ENCODE results near the gene OR5B12. TPM values are rescaled to one million over a fixed set of nuclear protein-coding genes. Genes with fewer than 3 reads are reported as not detected.

Gene OR5B12
- total and polyA plus RNA-seq, 2 of the 8 experiments (the other 6 are each of a cell fraction or from before 2014, with no cell fraction given): not detected

- peaks cover 0 to 2% of the 10 kb centered on the region in 2 experiments; a peak in 1 of 4 replicates for H3K9me3 ChIP-seq (ENCODE audit: insufficient read depth in 2 of 2, low read depth in 1 of 2, low read length in 1 of 2)
- H3K4me1 ChIP-seq (replicated peaks in 1 of 4; ENCODE audit: control insufficient read depth in 3 of 4, insufficient read depth in 4 of 4, low read length in 3 of 4): no peaks in the 10 kb centered on the region
- no peak overlapping the region for H3K27ac ChIP-seq (ENCODE audit: low read depth, low read length)
- H3K4me3 ChIP-seq (ENCODE audit: extremely low read depth in 1 of 4, insufficient read depth in 2 of 4, low read depth in 3 of 4, low read length in 4 of 4): no peak overlapping the region
- POLR2A ChIA-PET (ENCODE audit: partially characterized antibody): no interaction called here
- CTCF ChIA-PET (ENCODE audit: partially characterized antibody): no interaction called here
- TF ChIP-seq SRF (IDR thresholded peaks at IDR 0.05; ENCODE audit: low read depth, low read length) (no peak), CHD1 (IDR thresholded peaks at IDR 0.05; ENCODE audit: low read depth, low read length) (no peak), JUND (IDR thresholded peaks at IDR 0.05; ENCODE audit: low read length) (no peak), CREB1 (IDR thresholded peaks at IDR 0.05) (no peak), POLR2A (IDR thresholded peaks at IDR 0.05; ENCODE audit: control extremely low read depth in 1 of 2, low read depth in 2 of 2, low read length in 2 of 2) (no peak), KDM5A (IDR thresholded peaks at IDR 0.05; ENCODE audit: low read length) (no peak), CEBPB (IDR thresholded peaks at IDR 0.05; ENCODE audit: low read depth, low read length) (no peak), MAX (IDR thresholded peaks at IDR 0.05) (no peak), ATF3 (IDR thresholded peaks at IDR 0.05; ENCODE audit: insufficient read depth, low read depth, low read length) (no peak)
- no peaks in the 10 kb centered on the region for H3K23me2 ChIP-seq (ENCODE audit: low read depth, low read length)
- H2BK12ac ChIP-seq (ENCODE audit: low read depth, low read length): no peak overlapping the region
- no peak overlapping the region for H3K18ac ChIP-seq (ENCODE audit: extremely low read depth, low read length)
- no peaks in the 10 kb centered on the region for H3K36me3 ChIP-seq (ENCODE audit: control insufficient read depth in 2 of 4, insufficient read depth in 4 of 4, low read length in 3 of 4)
- H3K79me2 ChIP-seq (ENCODE audit: control insufficient read depth in 1 of 2, insufficient read depth in 2 of 2, low read length in 2 of 2): no peaks in the 10 kb centered on the region
- H4K8ac ChIP-seq (ENCODE audit: extremely low read depth, insufficient read depth, low read length): no peak overlapping the region
- H3K23ac ChIP-seq (ENCODE audit: insufficient read length): no peak overlapping the region
- no peaks in the 10 kb centered on the region for H3K27me3 ChIP-seq (replicated peaks in 1 of 4; ENCODE audit: control insufficient read depth in 3 of 4, extremely low read depth in 1 of 4, insufficient read depth in 3 of 4, low read length in 3 of 4)
- no peak overlapping the region for H3K4me2 ChIP-seq (ENCODE audit: insufficient read depth in 1 of 2, low read depth in 2 of 2, low read length in 2 of 2)
- H4K5ac ChIP-seq (ENCODE audit: insufficient read length, low read depth, low read length): no peak overlapping the region
- no peak overlapping the region for H3K9ac ChIP-seq (replicated peaks in 1 of 4; ENCODE audit: extremely low read depth in 1 of 4, low read depth in 3 of 4, low read length in 3 of 4)
- DNase-seq (ENCODE audit: low read depth in 1 of 2, low spot score in 2 of 2): no peak
- no peak overlapping the region for H4K91ac ChIP-seq (replicated peaks; ENCODE audit: insufficient read length, low read length)
- WGBS, 2 experiments (ENCODE audit: extremely low coverage in 1 of 2, insufficient coverage in 1 of 2, insufficient read length in 1 of 2, insufficient replicate concordance in 2 of 2, low coverage in 1 of 2, low lambda C conversion rate in 2 of 2, missing lambda C conversion rate in 1 of 2): 94% methylated on average over 1 of the region's 1 CpG; no CpG with 5 or more reads in 1 of the 2 experiments
- no peaks in the 10 kb centered on the region for H4K20me1 ChIP-seq (replicated peaks in 1 of 2; ENCODE audit: control insufficient read depth in 1 of 2, insufficient read depth in 2 of 2, low read length in 2 of 2)
- no peak overlapping the region for H2BK20ac ChIP-seq (ENCODE audit: low read length)
- no peak overlapping the region for H2BK5ac ChIP-seq (ENCODE audit: low read depth, low read length)
- no peaks in the 10 kb centered on the region for H3K79me1 ChIP-seq (ENCODE audit: low read depth, low read length)
- H2BK15ac ChIP-seq (ENCODE audit: low read length): no peak overlapping the region
- no peak overlapping the region for H2BK120ac ChIP-seq (replicated peaks; ENCODE audit: low read depth, low read length)
- no peak overlapping the region; the same call in 1 of the 2 replicates for H2AK5ac ChIP-seq (ENCODE audit: low read depth, low read length)
- FAIRE-seq: no peak
- H3K14ac ChIP-seq (ENCODE audit: insufficient read length): no peak overlapping the region
- H3K56ac ChIP-seq (replicated peaks; ENCODE audit: insufficient read length, low read depth, low read length): no peak overlapping the region
- no peak overlapping the region for H3K4ac ChIP-seq (replicated peaks; ENCODE audit: insufficient read length, low read depth, low read length)
- H2AFZ ChIP-seq (ENCODE audit: low read length): no peak overlapping the region
Observed at GRCh38 chr11:58485961-58486360, 43.9 kb upstream of the OR5B12 start.
